HepG2 (cell line): ENCODE data around the gene ATG2B. TPM values are rescaled to one million over a fixed set of nuclear protein-coding genes. Genes with fewer than 3 reads are reported as not detected.

Source experiments
- ATAC-seq: fragments of 200-7000 bp; cut with Tn5 transposase; 3 replicates; pipeline ENCODE4 v1.9.1; 2020; ENCODE audit warnings: mild to moderate bottlenecking, moderate library complexity
- BruUV-seq: library from RNA; stranded (reverse); fragments of 400-500 nt; replicated peaks from 2 replicates; lab custom pipeline; 2021; lab: Mats Ljungman, UMichigan
- CTCF ChIA-PET: fragments of 300-600 bp; formaldehyde crosslinking; extraction: SDS; loops from one replicate; lab custom pipeline; 2021; ENCODE audit warnings: low total read pairs, inconsistent platforms, low intra/inter-chr PET ratio; lab: Yijun Ruan, JAX
- POLR2A ChIA-PET: fragments of 350-600 bp; sonication (Branson Sonifier 250); formaldehyde crosslinking; loops from one replicate; lab custom pipeline; 2020; ENCODE audit warnings: antibody characterized with exemption, inconsistent platforms; lab: Yijun Ruan, JAX
- DNase-seq: peaks from one replicate; pipeline ENCODE4 v3.0.0-alpha.2; 2015; ENCODE audit warnings: low spot score
- FAIRE-seq: peaks from 3 replicates; lab custom pipeline; 2011; peaks lifted over from hg19 to GRCh38; lab: Jason Lieb, UNC
- H2AFZ ChIP-seq: one replicate; pipeline ENCODE4 v1.6.1; 2011; ENCODE audit warnings: low read length, inconsistent platforms
- H3K27ac ChIP-seq: fragments of 300-600 bp; 3 replicates; pipeline ENCODE4 v1.8.0; 2011; ENCODE audit warnings: mixed run types, mild to moderate bottlenecking, mixed read lengths, low read length, inconsistent platforms; ENCODE audit not compliant: insufficient read depth; ENCODE audit errors: extremely low read length
- H3K27me3 ChIP-seq, 2 experiments: fragments of 200-600 bp in 1 of 2; 2 replicates in 1 of 2; 3 replicates in 1 of 2; pipeline versions ENCODE4 v1.6.0 to v1.8.0; 2011; ENCODE audit warnings: low read length in 2 of 2, mild to moderate bottlenecking in 2 of 2, moderate library complexity in 2 of 2, inconsistent platforms in 1 of 2; ENCODE audit not compliant: insufficient read depth in 2 of 2, control insufficient read depth in 1 of 2
- H3K36me3 ChIP-seq, 2 experiments: fragments of 200-600 bp in 1 of 2; replicated peaks in 1 of 2; 2 replicates in 1 of 2; 3 replicates in 1 of 2; pipeline versions ENCODE4 v1.5.1 to v1.8.0; 2011; ENCODE audit warnings: low read length in 2 of 2, inconsistent platforms in 1 of 2; ENCODE audit not compliant: insufficient read depth in 2 of 2, control insufficient read depth in 1 of 2
- H3K4me1 ChIP-seq: 2 replicates; pipeline ENCODE4 v1.5.1; 2012; ENCODE audit warnings: low read length, inconsistent platforms; ENCODE audit not compliant: insufficient read depth
- H3K4me2 ChIP-seq: 2 replicates; pipeline ENCODE4 v1.6.0; 2011; ENCODE audit warnings: low read depth, low read length, inconsistent platforms
- H3K4me3 ChIP-seq, 3 experiments: fragments of 200-600 bp in 1 of 3; sonication (generic), shearing (Covaris generic) in 1 of 3; replicated peaks in 1 of 3; 2 replicates each; pipeline ENCODE4 v1.5.1; 2011 to 2016; ENCODE audit warnings: low read length in 3 of 3, inconsistent platforms in 2 of 3, low read depth in 2 of 3, mild to moderate bottlenecking in 2 of 3, control low read depth in 1 of 3, mixed read lengths in 1 of 3; ENCODE audit not compliant: insufficient read depth in 1 of 3
- H3K79me2 ChIP-seq: one replicate; pipeline ENCODE4 v1.6.1; 2011; ENCODE audit warnings: low read length, inconsistent platforms; ENCODE audit not compliant: insufficient read depth
- H3K9ac ChIP-seq: 2 replicates; pipeline ENCODE4 v1.6.0; 2011; ENCODE audit warnings: mild to moderate bottlenecking, low read depth, low read length, inconsistent platforms; ENCODE audit not compliant: insufficient read depth
- H3K9me3 ChIP-seq: 2 replicates; pipeline ENCODE4 v1.5.1; 2012; ENCODE audit warnings: mild to moderate bottlenecking, low read length
- H4K20me1 ChIP-seq: 2 replicates; pipeline ENCODE4 v1.6.0; 2011; ENCODE audit warnings: inconsistent platforms, mild to moderate bottlenecking, low read length, moderate library complexity; ENCODE audit not compliant: insufficient read depth
- FOSL2 ChIP-seq: sonication (generic); formaldehyde crosslinking; IDR thresholded peaks from 2 replicates; pipeline ENCODE4 v1.4.0; 2020; ENCODE audit warnings: missing genetic modification reagents
- KLF12 ChIP-seq: sonication (generic); formaldehyde crosslinking; IDR thresholded peaks from 2 replicates; pipeline ENCODE4 v1.4.0; 2020; ENCODE audit warnings: missing genetic modification reagents, borderline replicate concordance
- RFX5 ChIP-seq: IDR thresholded peaks from 2 replicates; pipeline ENCODE4 v1.6.1; 2011; ENCODE audit warnings: low read depth, low read length, improper control_type of control experiment
- SMC3 ChIP-seq: IDR thresholded peaks from 2 replicates; pipeline ENCODE4 v1.6.1; 2011; ENCODE audit warnings: low read length, improper control_type of control experiment
- STAG1 ChIP-seq: sonication (generic); formaldehyde crosslinking; IDR thresholded peaks from 2 replicates; pipeline ENCODE4 v1.4.0; 2020; ENCODE audit warnings: missing genetic modification reagents
- ZNF570 ChIP-seq: sonication (generic); formaldehyde crosslinking; IDR thresholded peaks from 2 replicates; pipeline ENCODE4 v1.4.0; 2020; ENCODE audit warnings: mild to moderate bottlenecking, missing genetic modification reagents, borderline replicate concordance
- WGBS: methylation state at CpG from one replicate; pipeline ENCODE4 v1.1.6; 2017; ENCODE audit warnings: low lambda C conversion rate; 5-methylcytosine and 5-hydroxymethylcytosine counted together
- in situ Hi-C: cut with HindIII; loops from 2 replicates; pipeline ENCODE4 v1.10.0; 2017; ENCODE audit warnings: low pct_unique_long_range_greater_than_20kb; ENCODE audit not compliant: extremely low pct_ligation_motif_present
- intact Hi-C: fragments of 100-400 bp; cut with micrococcal nuclease; formaldehyde crosslinking; loops from one replicate; pipeline ENCODE4 v1.10.0; 2022; ENCODE audit not compliant: unreplicated experiment
- polyA plus RNA-seq, 8 experiments: library from polyadenylated mRNA; depleted of rRNA in 3 of 8; stranded (reverse) in 7 of 8; unstranded in 1 of 8; fragments of >200 nt; fragmentation: Illumina TruSeq in 4 of 8; extraction: Trizol in 4 of 8; gene quantifications; 2 replicates each; pipeline versions ENCODE4 v1.2.1 to v1.2.3, GENCODE V29; 2011 to 2016; ENCODE audit warnings: low read depth in 4 of 8, missing spikeins in 1 of 8, mixed read lengths in 1 of 8; ENCODE audit not compliant: insufficient read depth in 1 of 8
- total RNA-seq, 5 experiments: library from RNA; depleted of rRNA; stranded (reverse); fragments of >200 nt; fragmentation: Illumina TruSeq; extraction: Trizol; gene quantifications; 2 replicates each; pipeline ENCODE4 v1.2.3, GENCODE V29; 2016; ENCODE audit warnings: low read depth in 1 of 5
- TF ChIP-seq, protein P1 (sequence below): sonication (generic); formaldehyde crosslinking; IDR thresholded peaks from 2 replicates; pipeline ENCODE4 v1.5.0; 2020; ENCODE audit warnings: mild to moderate bottlenecking, missing genetic modification reagents, moderate library complexity

The ATG2B gene
- total and polyA plus RNA-seq, 2 of the 13 experiments (the other 11 are each of a cell fraction or from before 2014, with no cell fraction given) = 7.4 to 7.5 TPM

DNA sequence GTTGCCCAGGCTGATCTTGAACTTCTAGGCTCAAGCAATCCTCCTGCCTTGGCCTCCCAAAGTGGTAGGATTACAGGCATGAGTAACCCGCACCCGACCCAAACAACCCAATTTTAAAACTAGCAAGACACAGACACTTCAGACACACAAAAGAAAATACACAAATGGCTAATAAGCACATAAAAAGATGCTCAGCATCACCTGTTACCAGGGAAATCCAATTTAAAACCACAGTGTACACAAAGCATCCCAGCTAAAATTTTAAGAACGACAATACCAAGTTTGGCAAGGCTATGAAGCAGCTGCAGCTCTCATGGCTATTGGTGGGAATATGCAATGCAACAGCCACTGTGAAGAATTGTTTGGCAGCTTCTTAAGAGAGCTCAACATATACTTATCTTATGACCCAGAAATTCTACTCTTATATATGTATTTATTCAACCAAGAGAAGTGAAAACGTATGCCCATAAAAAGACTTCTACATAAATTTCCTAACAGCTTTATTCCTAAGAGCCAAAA, 65.1 kb downstream of the ATG2B start:
- ChIA-PET CTCF (interaction anchor here (3.0 kb wide), 1 partner anchor 126 kb away, joined by 44 read pairs; no protein-coding TSS in a partner anchor), POLR2A (no interaction called here)
- in situ Hi-C loops (loop anchor here (5.0 kb wide), 1 partner anchor 124 kb away; no protein-coding TSS in a partner anchor), intact Hi-C loops (loop anchor here (1.0 kb wide), 1 partner anchor 126 kb away; no protein-coding TSS in a partner anchor)
- no peak for DNase-seq
- no peaks in the 10 kb centered on the region for H3K79me2 ChIP-seq
- WGBS = 92% methylated on average over 4 of the region's 4 CpGs
- H3K4me1 ChIP-seq = no peaks in the 10 kb centered on the region
- no peak for TF ChIP-seq FOSL2 (CRISPR knock-in tag)
- no peak for TF ChIP-seq KLF12
- TF ChIP-seq RFX5 = peak; percentile 81
- H3K9ac ChIP-seq = no peak overlapping the region
- no peaks in the 10 kb centered on the region for H4K20me1 ChIP-seq
- no TSS peak for BruUV-seq
- no peak overlapping the region for H2AFZ ChIP-seq
- no peak overlapping the region for H3K4me3 ChIP-seq
- FAIRE-seq = no peak
- ATAC-seq = no peak
- H3K9me3 ChIP-seq = no peaks in the 10 kb centered on the region
- no peaks in the 10 kb centered on the region for H3K27me3 ChIP-seq
- peaks cover 1 to 12% of the 10 kb centered on the region in 2 experiments; a peak in 2 of 5 replicates for H3K36me3 ChIP-seq
- no peak overlapping the region for H3K4me2 ChIP-seq
- no peak overlapping the region for H3K27ac ChIP-seq

DNA sequence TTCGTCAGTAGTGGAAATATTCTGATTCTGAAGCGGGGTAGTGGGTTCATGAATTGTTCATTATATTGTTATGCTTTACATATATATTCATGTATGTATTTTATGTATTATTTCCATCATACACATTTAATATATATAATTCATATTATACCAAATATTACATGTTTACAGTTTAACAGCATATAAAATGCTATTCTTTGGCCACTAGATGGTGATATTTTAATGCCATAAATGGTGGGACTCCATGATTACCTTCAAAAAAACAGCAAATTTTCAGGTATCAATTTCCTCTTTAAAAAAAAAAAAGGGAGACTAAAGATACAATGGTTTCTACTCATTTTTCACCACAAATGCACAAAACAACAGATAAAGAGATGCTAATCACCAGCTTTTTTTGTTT, 66.1 kb downstream of the ATG2B start:
- H3K79me2 ChIP-seq = no peaks in the 10 kb centered on the region
- in situ Hi-C loops (loop anchor here (5.0 kb wide), 1 partner anchor 125 kb away; no protein-coding TSS in a partner anchor), intact Hi-C loops (loop anchor here (1.0 kb wide), 1 partner anchor 127 kb away; no protein-coding TSS in a partner anchor)
- FAIRE-seq (no peak), ATAC-seq (no peak), DNase-seq (peak; percentile 12)
- BruUV-seq = no TSS peak
- no peaks in the 10 kb centered on the region for H4K20me1 ChIP-seq
- peaks cover 0 to 6% of the 10 kb centered on the region in 2 experiments; a peak in 1 of 5 replicates for H3K36me3 ChIP-seq
- H3K4me1 ChIP-seq = no peaks in the 10 kb centered on the region
- no peak overlapping the region for H3K27ac ChIP-seq
- no peak overlapping the region for H3K4me3 ChIP-seq
- H3K9ac ChIP-seq = no peak overlapping the region
- no peaks in the 10 kb centered on the region for H3K9me3 ChIP-seq
- POLR2A ChIA-PET = no interaction called here
- 89% methylated on average over 2 of the region's 2 CpGs for WGBS
- no peak overlapping the region for H3K4me2 ChIP-seq
- H3K27me3 ChIP-seq = no peaks in the 10 kb centered on the region
- H2AFZ ChIP-seq = no peak overlapping the region
- CTCF ChIA-PET = interaction anchor here (0.6 to 3.0 kb wide), 2 partner anchors 127 to 197 kb away, joined by 3 to 44 read pairs; no protein-coding TSS in a partner anchor
- TF ChIP-seq STAG1 (CRISPR knock-in tag) (peak; percentile 56), ZNF570 (no peak), SMC3 (peak; percentile 14; the same call in 1 of the 2 replicates)
- TF ChIP-seq, protein P1, sequence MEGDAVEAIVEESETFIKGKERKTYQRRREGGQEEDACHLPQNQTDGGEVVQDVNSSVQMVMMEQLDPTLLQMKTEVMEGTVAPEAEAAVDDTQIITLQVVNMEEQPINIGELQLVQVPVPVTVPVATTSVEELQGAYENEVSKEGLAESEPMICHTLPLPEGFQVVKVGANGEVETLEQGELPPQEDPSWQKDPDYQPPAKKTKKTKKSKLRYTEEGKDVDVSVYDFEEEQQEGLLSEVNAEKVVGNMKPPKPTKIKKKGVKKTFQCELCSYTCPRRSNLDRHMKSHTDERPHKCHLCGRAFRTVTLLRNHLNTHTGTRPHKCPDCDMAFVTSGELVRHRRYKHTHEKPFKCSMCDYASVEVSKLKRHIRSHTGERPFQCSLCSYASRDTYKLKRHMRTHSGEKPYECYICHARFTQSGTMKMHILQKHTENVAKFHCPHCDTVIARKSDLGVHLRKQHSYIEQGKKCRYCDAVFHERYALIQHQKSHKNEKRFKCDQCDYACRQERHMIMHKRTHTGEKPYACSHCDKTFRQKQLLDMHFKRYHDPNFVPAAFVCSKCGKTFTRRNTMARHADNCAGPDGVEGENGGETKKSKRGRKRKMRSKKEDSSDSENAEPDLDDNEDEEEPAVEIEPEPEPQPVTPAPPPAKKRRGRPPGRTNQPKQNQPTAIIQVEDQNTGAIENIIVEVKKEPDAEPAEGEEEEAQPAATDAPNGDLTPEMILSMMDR = peak; percentile 23; the same call in 1 of the 2 replicates
